Stimulated activated naive CD8-positive, alpha-beta T cell treated with anti-CD3 and anti-CD28 coated beads, Interleukin-15, Interleukin-2, amounts not matched to agents 100 ng/mL and 50 ng/mL, for 24 hours (primary cell): ENCODE measurements around the gene AUTS2.

ENCODE experiments used
- H3K27ac Mint-ChIP-seq: one replicate; pipeline ENCODE4 v1.8.0; 2021; ENCODE audit warnings: mild to moderate bottlenecking, mixed read lengths
- H3K27me3 Mint-ChIP-seq: one replicate; pipeline ENCODE4 v1.8.0; 2021; ENCODE audit warnings: mixed read lengths
- H3K36me3 Mint-ChIP-seq: one replicate; pipeline ENCODE4 v1.8.0; 2021; ENCODE audit warnings: low read depth, mixed read lengths
- H3K4me1 Mint-ChIP-seq: one replicate; pipeline ENCODE4 v1.8.0; 2021; ENCODE audit warnings: low read depth, mixed read lengths
- H3K4me3 Mint-ChIP-seq: one replicate; pipeline ENCODE4 v1.8.0; 2021; ENCODE audit warnings: mild to moderate bottlenecking, mixed read lengths
- H3K9me3 Mint-ChIP-seq: one replicate; pipeline ENCODE4 v1.8.0; 2021; ENCODE audit warnings: mixed read lengths

The AUTS2 gene

GRCh38 chr7:69879989-69880388 lies 281.7 kb downstream of the AUTS2 start:
- Mint-ChIP-seq H3K27me3 (no peaks in the 10 kb centered on the region), H3K36me3 (no peaks in the 10 kb centered on the region), H3K27ac (no peak overlapping the region), H3K4me1 (no peaks in the 10 kb centered on the region), H3K9me3 (peaks cover 4% of the 10 kb centered on the region), H3K4me3 (no peak overlapping the region)

GRCh38 chr7:69880840-69881239 lies 282.6 kb downstream of the AUTS2 start:
- Mint-ChIP-seq H3K9me3 (peaks cover 4% of the 10 kb centered on the region), H3K4me1 (no peaks in the 10 kb centered on the region), H3K36me3 (no peaks in the 10 kb centered on the region), H3K27me3 (no peaks in the 10 kb centered on the region), H3K27ac (no peak overlapping the region), H3K4me3 (no peak overlapping the region)

GRCh38 chr7:69882269-69882668 lies 284.0 kb downstream of the AUTS2 start:
- Mint-ChIP-seq H3K4me1 (no peaks in the 10 kb centered on the region), H3K4me3 (no peak overlapping the region), H3K9me3 (peaks cover 5% of the 10 kb centered on the region), H3K27me3 (no peaks in the 10 kb centered on the region), H3K27ac (no peak overlapping the region), H3K36me3 (no peaks in the 10 kb centered on the region)

GRCh38 chr7:69883399-69883891 lies 285.2 kb downstream of the AUTS2 start:
- no peak overlapping the region for H3K4me3 Mint-ChIP-seq
- peaks cover 8% of the 10 kb centered on the region for H3K9me3 Mint-ChIP-seq
- H3K36me3 Mint-ChIP-seq = no peaks in the 10 kb centered on the region
- H3K27ac Mint-ChIP-seq = no peak overlapping the region
- H3K4me1 Mint-ChIP-seq = no peaks in the 10 kb centered on the region
- no peaks in the 10 kb centered on the region for H3K27me3 Mint-ChIP-seq

DNA sequence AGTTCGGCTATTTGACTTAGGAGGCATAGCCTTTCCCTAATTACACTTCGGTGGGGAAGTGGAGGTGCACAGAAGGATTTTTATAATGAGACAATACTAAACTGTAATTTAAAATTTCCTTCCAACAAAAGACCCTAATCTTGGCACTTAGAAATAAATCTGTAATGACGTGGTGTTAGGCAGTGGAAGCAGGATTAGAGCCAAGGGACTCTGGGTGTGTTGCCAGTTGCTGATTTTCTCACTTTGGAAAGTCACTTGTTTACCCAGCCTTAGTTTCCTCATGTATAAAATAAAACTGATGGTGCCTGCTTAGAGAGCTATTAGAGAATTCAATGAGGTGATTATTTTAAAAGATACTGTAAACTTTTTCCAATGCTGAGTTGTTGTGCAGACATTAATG lies 287.2 kb downstream of the AUTS2 start:
- Mint-ChIP-seq H3K36me3 (no peaks in the 10 kb centered on the region), H3K4me3 (no peak overlapping the region), H3K27ac (no peak overlapping the region)

GRCh38 chr7:69889338-69889975 lies 291.2 kb downstream of the AUTS2 start:
- Mint-ChIP-seq H3K27ac (no peak overlapping the region), H3K4me1 (peaks cover 10% of the 10 kb centered on the region), H3K36me3 (no peaks in the 10 kb centered on the region), H3K9me3 (peaks cover 4% of the 10 kb centered on the region), H3K27me3 (no peaks in the 10 kb centered on the region), H3K4me3 (no peak overlapping the region)

More for the DNA sequence above, 287.2 kb downstream of the AUTS2 start:
- Mint-ChIP-seq H3K9me3 (peaks cover 8% of the 10 kb centered on the region), H3K27me3 (no peaks in the 10 kb centered on the region), H3K4me1 (peaks cover 10% of the 10 kb centered on the region)

DNA sequence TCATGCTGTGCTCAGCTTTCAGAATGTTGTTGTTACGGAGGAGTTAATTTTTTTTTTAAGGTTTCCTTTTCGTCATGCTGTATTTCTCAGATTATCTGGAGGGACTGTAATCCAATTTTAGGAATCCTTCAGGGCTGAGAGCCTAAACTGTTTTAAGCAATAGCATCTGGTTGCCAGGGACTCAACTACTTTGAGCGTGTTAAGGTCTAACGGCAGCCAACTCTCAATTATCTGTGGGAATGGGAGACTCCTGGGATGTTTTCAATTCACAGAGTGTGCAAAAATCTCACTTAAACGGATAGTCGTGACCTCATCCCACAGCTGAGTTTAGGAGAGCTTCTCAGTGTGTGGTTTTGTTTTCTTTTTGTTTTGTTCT lies 291.7 kb downstream of the AUTS2 start:
- Mint-ChIP-seq H3K36me3 (no peaks in the 10 kb centered on the region), H3K27me3 (no peaks in the 10 kb centered on the region), H3K4me3 (no peak overlapping the region), H3K9me3 (peaks cover 4% of the 10 kb centered on the region), H3K4me1 (peaks cover 10% of the 10 kb centered on the region), H3K27ac (no peak overlapping the region)

DNA sequence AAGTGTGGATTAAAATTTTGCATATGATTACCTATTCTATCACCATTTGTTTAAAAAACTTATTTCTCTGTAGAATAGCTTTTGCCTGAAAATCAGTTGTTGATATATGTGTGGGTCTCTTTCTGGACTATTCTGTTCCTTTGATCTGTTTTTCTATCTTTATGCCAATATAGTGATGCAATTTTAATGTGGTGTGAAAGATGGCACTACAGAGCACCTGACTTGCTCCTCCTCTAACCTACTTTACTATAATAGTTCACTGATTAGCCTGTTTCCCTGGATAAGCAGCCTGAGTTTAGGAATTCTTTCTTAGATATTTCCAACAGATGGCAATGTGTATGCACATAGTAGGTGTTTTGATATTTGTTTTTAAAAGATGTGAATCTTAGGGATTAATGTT lies 294.5 kb downstream of the AUTS2 start:
- no peaks in the 10 kb centered on the region for H3K9me3 Mint-ChIP-seq
- no peaks in the 10 kb centered on the region for H3K27me3 Mint-ChIP-seq
- H3K4me3 Mint-ChIP-seq = no peak overlapping the region
- H3K27ac Mint-ChIP-seq = no peak overlapping the region
- H3K36me3 Mint-ChIP-seq = no peaks in the 10 kb centered on the region
- H3K4me1 Mint-ChIP-seq = peaks cover 10% of the 10 kb centered on the region

DNA sequence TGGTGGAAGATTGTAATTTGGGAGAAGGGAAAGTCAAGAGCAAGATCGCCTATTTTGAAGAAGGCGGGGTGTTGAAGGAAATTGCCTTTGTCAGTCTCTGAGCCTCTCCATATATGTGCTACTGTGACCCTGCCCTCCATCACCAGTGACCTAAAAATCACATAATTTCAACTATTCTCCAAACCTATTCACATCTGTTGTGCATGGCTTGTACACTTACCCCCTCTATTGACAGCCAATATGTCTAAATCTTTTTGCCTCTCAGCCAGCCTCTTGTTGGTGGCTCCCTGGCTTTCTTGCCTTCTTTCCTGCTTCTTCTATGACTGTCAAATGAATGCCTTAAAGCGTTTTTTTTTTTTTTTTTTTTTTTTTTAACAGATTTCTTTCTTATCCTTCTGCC lies 295.6 kb downstream of the AUTS2 start:
- H3K4me3 Mint-ChIP-seq = no peak overlapping the region
- no peaks in the 10 kb centered on the region for H3K36me3 Mint-ChIP-seq
- peaks cover 10% of the 10 kb centered on the region for H3K4me1 Mint-ChIP-seq
- no peaks in the 10 kb centered on the region for H3K9me3 Mint-ChIP-seq
- H3K27me3 Mint-ChIP-seq = no peaks in the 10 kb centered on the region
- H3K27ac Mint-ChIP-seq = no peak overlapping the region

DNA sequence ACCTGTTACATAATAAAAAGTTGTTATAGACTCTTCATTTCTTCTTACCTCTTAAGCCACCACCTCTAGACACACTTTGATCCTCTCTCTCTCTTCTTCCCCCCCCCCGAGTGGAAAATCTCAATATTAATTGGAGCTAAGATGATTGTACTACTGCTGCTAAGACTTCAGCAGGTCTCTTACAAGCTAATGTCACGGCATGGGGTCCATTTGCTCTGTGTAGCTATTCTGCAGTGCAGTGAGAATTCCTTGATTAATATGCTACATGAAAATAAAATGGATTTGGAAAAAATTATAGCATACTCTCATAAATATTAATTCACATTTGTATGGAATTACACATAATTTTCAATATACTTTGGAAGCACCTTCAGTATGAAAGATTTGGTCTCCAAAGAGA lies 297.2 kb downstream of the AUTS2 start:
- Mint-ChIP-seq H3K36me3 (no peaks in the 10 kb centered on the region), H3K9me3 (peaks cover 6% of the 10 kb centered on the region), H3K4me1 (no peaks in the 10 kb centered on the region), H3K27ac (no peak overlapping the region), H3K27me3 (no peaks in the 10 kb centered on the region), H3K4me3 (no peak overlapping the region)

DNA sequence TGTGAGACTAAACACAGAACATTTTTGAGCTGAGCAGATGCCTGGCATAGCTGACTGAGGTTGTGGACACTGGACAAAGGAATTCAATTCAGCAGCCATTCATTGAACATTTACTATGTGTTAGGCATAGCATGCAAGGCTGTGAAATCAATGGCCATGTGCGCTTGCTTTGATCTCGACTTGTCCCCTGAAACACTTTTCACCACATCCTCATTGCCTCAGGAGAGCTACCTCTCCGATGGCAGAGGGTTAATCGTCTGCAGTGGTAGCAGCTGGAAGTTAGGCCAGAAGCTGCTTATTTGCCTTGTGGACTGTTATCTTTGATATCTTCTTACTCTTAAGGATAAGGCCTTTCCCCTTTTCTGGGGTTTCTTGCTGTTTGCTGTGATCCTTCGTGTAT lies 297.8 kb downstream of the AUTS2 start:
- peaks cover 6% of the 10 kb centered on the region for H3K9me3 Mint-ChIP-seq
- H3K36me3 Mint-ChIP-seq = no peaks in the 10 kb centered on the region
- H3K4me3 Mint-ChIP-seq = no peak overlapping the region
- no peaks in the 10 kb centered on the region for H3K27me3 Mint-ChIP-seq
- H3K27ac Mint-ChIP-seq = no peak overlapping the region
- H3K4me1 Mint-ChIP-seq = no peaks in the 10 kb centered on the region

GRCh38 chr7:69898189-69898588 lies 299.9 kb downstream of the AUTS2 start:
- Mint-ChIP-seq H3K4me3 (no peak overlapping the region), H3K27ac (no peak overlapping the region), H3K4me1 (no peaks in the 10 kb centered on the region), H3K27me3 (no peaks in the 10 kb centered on the region), H3K36me3 (no peaks in the 10 kb centered on the region), H3K9me3 (peaks cover 6% of the 10 kb centered on the region)

DNA sequence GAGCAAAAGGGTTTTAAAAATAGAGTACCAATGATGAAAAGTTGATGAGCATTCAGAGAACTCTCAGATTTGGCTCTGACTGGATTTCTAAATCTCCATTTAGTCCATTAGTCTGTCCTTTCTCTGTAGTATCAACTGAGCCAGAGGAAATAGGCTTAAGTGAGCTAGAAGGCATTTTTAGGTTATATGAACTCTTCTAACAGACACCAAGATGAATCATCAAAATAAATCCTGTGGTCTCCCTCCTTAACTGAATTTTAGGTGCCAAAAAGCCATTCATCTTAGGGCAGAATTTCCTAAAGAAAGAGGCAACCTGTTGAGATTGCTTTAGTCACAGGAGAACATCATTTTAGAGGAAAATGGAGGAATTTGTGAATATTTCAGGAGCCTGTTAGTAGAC lies 305.1 kb downstream of the AUTS2 start:
- peaks cover 12% of the 10 kb centered on the region for H3K4me1 Mint-ChIP-seq
- no peak overlapping the region for H3K27ac Mint-ChIP-seq
- H3K9me3 Mint-ChIP-seq = peaks cover 6% of the 10 kb centered on the region

DNA sequence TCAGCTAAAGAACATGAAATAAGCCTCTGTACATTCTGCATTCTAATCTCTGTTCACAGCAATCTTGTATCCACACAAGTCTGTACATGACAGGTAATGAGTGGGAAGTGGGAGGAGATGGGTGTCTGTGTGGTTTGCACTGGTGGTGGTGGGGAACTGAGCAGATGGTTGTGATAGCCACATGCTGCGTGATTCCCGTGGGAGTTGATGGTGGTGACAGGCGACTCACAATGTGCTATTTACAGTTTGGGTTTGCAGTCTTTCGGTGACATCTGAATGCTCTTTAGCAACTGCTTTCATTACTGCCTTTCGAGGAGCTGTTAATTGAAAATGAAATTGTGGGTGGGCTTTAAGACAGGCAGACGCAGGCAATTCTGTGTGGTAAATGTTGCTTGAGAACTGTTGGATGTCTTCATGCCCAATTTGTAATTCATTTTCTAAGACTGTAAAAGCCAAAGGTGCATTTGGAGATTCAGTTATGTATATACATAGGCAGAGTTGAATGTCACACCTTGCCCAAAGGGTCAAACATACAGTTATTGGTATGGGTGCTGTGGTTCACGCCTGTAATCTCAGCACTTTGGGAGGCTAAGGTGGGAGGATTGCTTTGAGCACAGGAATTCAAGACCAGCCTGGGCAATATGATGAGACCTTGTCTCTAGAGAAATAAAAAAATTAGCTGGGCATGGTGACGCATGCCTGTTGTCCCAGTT lies 308.2 kb downstream of the AUTS2 start:
- Mint-ChIP-seq H3K36me3 (no peaks in the 10 kb centered on the region), H3K9me3 (no peaks in the 10 kb centered on the region), H3K4me3 (no peak overlapping the region), H3K27me3 (peaks cover 5% of the 10 kb centered on the region), H3K4me1 (peaks cover 12% of the 10 kb centered on the region), H3K27ac (no peak overlapping the region)

More for the DNA sequence above, 305.1 kb downstream of the AUTS2 start:
- H3K36me3 Mint-ChIP-seq = no peaks in the 10 kb centered on the region
- H3K27me3 Mint-ChIP-seq = peaks cover 5% of the 10 kb centered on the region
- H3K4me3 Mint-ChIP-seq = no peak overlapping the region

DNA sequence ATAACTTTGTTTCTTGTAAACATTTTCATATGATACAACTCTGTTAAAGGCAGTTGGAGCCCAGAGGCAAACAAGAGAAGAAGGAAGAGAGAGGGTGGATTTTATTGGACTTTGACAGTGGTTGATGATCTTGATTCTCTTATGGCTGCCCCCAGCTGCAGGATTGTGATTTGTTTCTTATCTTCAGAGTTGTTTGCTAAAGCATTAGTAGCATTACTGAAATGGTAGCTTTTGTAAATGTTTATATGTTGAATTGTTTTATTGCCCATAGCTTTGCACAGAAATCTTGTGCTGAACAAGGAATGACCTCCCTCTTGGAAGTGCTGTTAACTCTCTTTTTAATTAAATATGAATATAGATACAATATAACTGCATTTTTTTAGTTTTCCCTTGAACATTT lies 309.4 kb downstream of the AUTS2 start:
- no peak overlapping the region for H3K4me3 Mint-ChIP-seq
- no peaks in the 10 kb centered on the region for H3K36me3 Mint-ChIP-seq
- H3K27ac Mint-ChIP-seq = no peak overlapping the region
- peaks cover 5% of the 10 kb centered on the region for H3K27me3 Mint-ChIP-seq
- H3K4me1 Mint-ChIP-seq = peaks cover 12% of the 10 kb centered on the region
- H3K9me3 Mint-ChIP-seq = no peaks in the 10 kb centered on the region

- Mint-ChIP-seq H3K4me1 (peaks cover 12% of the 10 kb centered on the region), H3K27me3 (peaks cover 5% of the 10 kb centered on the region), H3K36me3 (no peaks in the 10 kb centered on the region), H3K4me3 (no peak overlapping the region), H3K27ac (no peak overlapping the region), H3K9me3 (no peaks in the 10 kb centered on the region)
Observed at GRCh38 chr7:69908454-69908853, 310.2 kb downstream of the AUTS2 start.
